GM21390 (cell line): Measurements from ENCODE around the gene FLNA.
"Not testable (repeated sequence)": the region's sequence is repeated elsewhere in the genome, so short reads cannot be mapped to it uniquely, and the experiment has no call there.

Source experiments
- ATAC-seq: cut with Tn5 transposase; IDR thresholded peaks from one replicate; pipeline ENCODE4 v1.9.1; 2021; ENCODE audit not compliant: unreplicated experiment

FLNA gene

GRCh38 chrX:154308108-154308946 lies 66.1 kb downstream of the FLNA start:
- no peak for ATAC-seq

GRCh38 chrX:154307202-154307601 lies 67.2 kb downstream of the FLNA start:
- ATAC-seq = no peak

- no peak for ATAC-seq
These were observed 68.8 kb downstream of the FLNA start for GRCh38 chrX:154305541-154306205.

DNA sequence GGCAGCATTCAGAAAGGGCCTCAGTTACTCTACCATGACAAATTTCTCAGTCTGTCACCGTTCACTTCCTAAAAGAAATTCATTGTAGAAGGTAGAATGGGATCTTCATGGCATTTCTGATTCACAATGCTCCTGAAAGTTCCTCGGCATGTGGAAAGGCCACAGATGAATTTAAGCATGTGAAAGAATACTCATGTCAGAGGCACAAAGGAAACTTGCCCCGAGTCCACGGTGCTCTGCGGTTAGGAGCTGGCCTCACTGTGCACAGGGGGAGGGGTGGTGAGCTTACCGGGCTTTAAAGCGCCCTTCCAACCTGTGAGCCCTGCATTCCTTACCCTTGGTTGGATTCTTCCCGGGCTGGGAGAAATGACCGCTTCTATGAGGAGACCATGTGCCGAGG lies 69.6 kb downstream of the FLNA start:
- ATAC-seq = no peak

GRCh38 chrX:154303476-154303875 lies 71.0 kb downstream of the FLNA start:
- ATAC-seq = no peak

DNA sequence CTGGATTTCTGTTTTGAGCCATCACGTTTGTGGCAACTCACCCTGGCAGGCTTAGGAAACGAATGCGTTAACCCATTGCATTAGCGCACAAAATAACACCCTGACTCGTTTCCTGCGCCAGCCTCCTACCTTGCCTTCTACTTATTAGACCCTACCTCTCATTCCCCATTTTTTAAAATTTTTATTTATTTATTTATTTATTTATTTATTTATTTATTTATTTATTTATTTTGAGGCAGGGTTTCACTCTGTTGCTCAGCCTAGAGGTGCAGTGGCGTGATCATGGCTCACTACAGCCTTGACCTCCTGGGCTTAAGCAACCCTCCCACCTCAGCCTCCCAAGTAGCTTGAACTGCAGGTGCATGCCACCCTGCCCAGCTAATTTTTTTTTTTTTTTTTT lies 71.4 kb downstream of the FLNA start:
- ATAC-seq = not testable (repeated sequence)

DNA sequence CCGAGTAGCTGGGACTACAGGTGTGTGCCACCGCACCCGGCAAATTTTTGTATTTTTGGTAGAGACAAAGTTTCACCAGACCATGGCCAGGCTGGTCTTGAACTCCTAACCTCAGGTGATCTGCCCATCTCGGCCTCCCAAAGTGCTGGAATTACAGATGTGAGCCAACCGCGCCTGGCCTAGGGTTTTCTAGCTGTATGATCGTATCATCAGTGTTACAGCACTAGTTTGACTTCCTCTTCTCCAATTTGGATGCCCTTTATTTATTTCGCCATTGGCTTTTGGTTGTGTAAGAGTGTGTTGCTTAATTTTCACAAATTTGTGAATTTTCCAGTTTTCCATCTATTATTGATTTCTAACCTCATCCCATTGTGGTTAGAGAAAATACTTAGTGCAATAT lies 73.6 kb downstream of the FLNA start:
- ATAC-seq = no peak
